HepG2 (cell line): ENCODE results near the gene CSNK1D. TPM values are rescaled to one million over a fixed set of nuclear protein-coding genes. Genes with fewer than 3 reads are reported as not detected.

ENCODE experiments used
- CENPBD1 ChIP-seq: sonication (generic); formaldehyde crosslinking; IDR thresholded peaks from 2 replicates; pipeline ENCODE4 v1.8.0; 2022; ENCODE audit warnings: missing genetic modification reagents, low read depth, mild to moderate bottlenecking, borderline replicate concordance
- GPBP1L1 ChIP-seq: sonication (generic); formaldehyde crosslinking; IDR thresholded peaks from 2 replicates; pipeline ENCODE4 v1.5.0; 2020; ENCODE audit warnings: mild to moderate bottlenecking, missing genetic modification reagents
- REXO4 ChIP-seq: sonication (generic); formaldehyde crosslinking; IDR thresholded peaks from 2 replicates; pipeline ENCODE4 v1.8.0; 2022; ENCODE audit warnings: missing genetic modification reagents, mild to moderate bottlenecking, borderline replicate concordance
- ZBTB7A ChIP-seq: sonication (generic); formaldehyde crosslinking; IDR thresholded peaks from 2 replicates; pipeline ENCODE4 v1.8.0; 2022; ENCODE audit warnings: mild to moderate bottlenecking, missing genetic modification reagents
- ZNF430 ChIP-seq: sonication (generic); formaldehyde crosslinking; IDR thresholded peaks from 2 replicates; pipeline ENCODE4 v1.9.0; 2021; ENCODE audit warnings: mild to moderate bottlenecking, missing genetic modification reagents
- ZNF710 ChIP-seq: sonication (generic); formaldehyde crosslinking; IDR thresholded peaks from 2 replicates; pipeline ENCODE4 v1.5.0; 2020; ENCODE audit warnings: mild to moderate bottlenecking, missing genetic modification reagents, borderline replicate concordance
- polyA plus RNA-seq, 8 experiments: library from polyadenylated mRNA; depleted of rRNA in 3 of 8; stranded (reverse) in 7 of 8; unstranded in 1 of 8; fragments of >200 nt; fragmentation: Illumina TruSeq in 4 of 8; extraction: Trizol in 4 of 8; gene quantifications; 2 replicates each; pipeline versions ENCODE4 v1.2.1 to v1.2.3, GENCODE V29; 2011 to 2016; ENCODE audit warnings: low read depth in 4 of 8, missing spikeins in 1 of 8, mixed read lengths in 1 of 8; ENCODE audit not compliant: insufficient read depth in 1 of 8
- total RNA-seq, 5 experiments: library from RNA; depleted of rRNA; stranded (reverse); fragments of >200 nt; fragmentation: Illumina TruSeq; extraction: Trizol; gene quantifications; 2 replicates each; pipeline ENCODE4 v1.2.3, GENCODE V29; 2016; ENCODE audit warnings: low read depth in 1 of 5
- TF ChIP-seq, protein P1 (sequence below), 2 experiments: sonication (generic) in 1 of 2; formaldehyde crosslinking in 1 of 2; IDR thresholded peaks; 2 replicates each; pipeline versions ENCODE4 v1.6.1 to v1.9.0; 2014 to 2022; ENCODE audit warnings: antibody characterized with exemption in 1 of 2, borderline replicate concordance in 1 of 2, inconsistent platforms in 1 of 2, low read depth in 1 of 2, missing genetic modification reagents in 1 of 2
- TF ChIP-seq, protein P2 (sequence below): sonication (generic); formaldehyde crosslinking; IDR thresholded peaks from 2 replicates; pipeline ENCODE4 v1.4.0; 2020; ENCODE audit warnings: missing genetic modification reagents
- TF ChIP-seq, protein P3 (sequence below): IDR thresholded peaks from 2 replicates; pipeline ENCODE4 v1.4.0; 2020; ENCODE audit warnings: mild to moderate bottlenecking, missing genetic modification reagents
- TF ChIP-seq, protein P4 (sequence below): sonication (generic); formaldehyde crosslinking; IDR thresholded peaks from 2 replicates; pipeline ENCODE4 v1.4.0; 2020; ENCODE audit warnings: missing genetic modification reagents

CSNK1D gene
- total and polyA plus RNA-seq, 2 of the 13 experiments (the other 11 are each of a cell fraction or from before 2014, with no cell fraction given): 31.5 to 128 TPM

DNA sequence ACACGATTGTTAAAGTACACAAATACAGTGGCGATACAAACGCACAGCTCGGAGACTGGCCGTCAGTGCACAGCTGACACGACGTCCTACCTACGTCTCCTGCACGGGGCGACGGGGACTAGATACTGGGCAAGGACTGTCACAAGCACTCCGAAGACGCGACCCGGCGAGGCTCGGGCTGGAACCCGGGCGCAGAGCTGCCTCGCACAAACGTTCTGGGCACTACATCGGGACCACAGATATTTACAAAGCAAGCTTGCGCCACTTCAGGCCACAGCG, 30.9 kb downstream of the CSNK1D start (continued):
- TF ChIP-seq, protein P1, sequence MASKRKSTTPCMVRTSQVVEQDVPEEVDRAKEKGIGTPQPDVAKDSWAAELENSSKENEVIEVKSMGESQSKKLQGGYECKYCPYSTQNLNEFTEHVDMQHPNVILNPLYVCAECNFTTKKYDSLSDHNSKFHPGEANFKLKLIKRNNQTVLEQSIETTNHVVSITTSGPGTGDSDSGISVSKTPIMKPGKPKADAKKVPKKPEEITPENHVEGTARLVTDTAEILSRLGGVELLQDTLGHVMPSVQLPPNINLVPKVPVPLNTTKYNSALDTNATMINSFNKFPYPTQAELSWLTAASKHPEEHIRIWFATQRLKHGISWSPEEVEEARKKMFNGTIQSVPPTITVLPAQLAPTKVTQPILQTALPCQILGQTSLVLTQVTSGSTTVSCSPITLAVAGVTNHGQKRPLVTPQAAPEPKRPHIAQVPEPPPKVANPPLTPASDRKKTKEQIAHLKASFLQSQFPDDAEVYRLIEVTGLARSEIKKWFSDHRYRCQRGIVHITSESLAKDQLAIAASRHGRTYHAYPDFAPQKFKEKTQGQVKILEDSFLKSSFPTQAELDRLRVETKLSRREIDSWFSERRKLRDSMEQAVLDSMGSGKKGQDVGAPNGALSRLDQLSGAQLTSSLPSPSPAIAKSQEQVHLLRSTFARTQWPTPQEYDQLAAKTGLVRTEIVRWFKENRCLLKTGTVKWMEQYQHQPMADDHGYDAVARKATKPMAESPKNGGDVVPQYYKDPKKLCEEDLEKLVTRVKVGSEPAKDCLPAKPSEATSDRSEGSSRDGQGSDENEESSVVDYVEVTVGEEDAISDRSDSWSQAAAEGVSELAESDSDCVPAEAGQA (IDR thresholded peaks at IDR 0.05; ENCODE audit: low read depth): peak; percentile 25; the same call in 1 of the 2 replicates
- TF ChIP-seq, protein P1 (CRISPR knock-in tag; IDR thresholded peaks at IDR 0.05; ENCODE audit: borderline replicate concordance): no peak
- TF ChIP-seq GPBP1L1 (no peak), ZBTB7A (CRISPR knock-in tag) (no peak), ZNF430 (CRISPR knock-in tag) (0 out of 2 replicates have a peak, but pooled peaks have one; percentile 65), ZNF710 (CRISPR knock-in tag) (peak; percentile 38; the same call in 1 of the 2 replicates), CENPBD1 (CRISPR knock-in tag) (no peak), REXO4 (no peak)
- TF ChIP-seq, protein P2, sequence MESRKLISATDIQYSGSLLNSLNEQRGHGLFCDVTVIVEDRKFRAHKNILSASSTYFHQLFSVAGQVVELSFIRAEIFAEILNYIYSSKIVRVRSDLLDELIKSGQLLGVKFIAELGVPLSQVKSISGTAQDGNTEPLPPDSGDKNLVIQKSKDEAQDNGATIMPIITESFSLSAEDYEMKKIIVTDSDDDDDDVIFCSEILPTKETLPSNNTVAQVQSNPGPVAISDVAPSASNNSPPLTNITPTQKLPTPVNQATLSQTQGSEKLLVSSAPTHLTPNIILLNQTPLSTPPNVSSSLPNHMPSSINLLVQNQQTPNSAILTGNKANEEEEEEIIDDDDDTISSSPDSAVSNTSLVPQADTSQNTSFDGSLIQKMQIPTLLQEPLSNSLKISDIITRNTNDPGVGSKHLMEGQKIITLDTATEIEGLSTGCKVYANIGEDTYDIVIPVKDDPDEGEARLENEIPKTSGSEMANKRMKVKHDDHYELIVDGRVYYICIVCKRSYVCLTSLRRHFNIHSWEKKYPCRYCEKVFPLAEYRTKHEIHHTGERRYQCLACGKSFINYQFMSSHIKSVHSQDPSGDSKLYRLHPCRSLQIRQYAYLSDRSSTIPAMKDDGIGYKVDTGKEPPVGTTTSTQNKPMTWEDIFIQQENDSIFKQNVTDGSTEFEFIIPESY (CRISPR knock-in tag): peak; percentile 16; the same call in 1 of the 2 replicates
- TF ChIP-seq, protein P3, sequence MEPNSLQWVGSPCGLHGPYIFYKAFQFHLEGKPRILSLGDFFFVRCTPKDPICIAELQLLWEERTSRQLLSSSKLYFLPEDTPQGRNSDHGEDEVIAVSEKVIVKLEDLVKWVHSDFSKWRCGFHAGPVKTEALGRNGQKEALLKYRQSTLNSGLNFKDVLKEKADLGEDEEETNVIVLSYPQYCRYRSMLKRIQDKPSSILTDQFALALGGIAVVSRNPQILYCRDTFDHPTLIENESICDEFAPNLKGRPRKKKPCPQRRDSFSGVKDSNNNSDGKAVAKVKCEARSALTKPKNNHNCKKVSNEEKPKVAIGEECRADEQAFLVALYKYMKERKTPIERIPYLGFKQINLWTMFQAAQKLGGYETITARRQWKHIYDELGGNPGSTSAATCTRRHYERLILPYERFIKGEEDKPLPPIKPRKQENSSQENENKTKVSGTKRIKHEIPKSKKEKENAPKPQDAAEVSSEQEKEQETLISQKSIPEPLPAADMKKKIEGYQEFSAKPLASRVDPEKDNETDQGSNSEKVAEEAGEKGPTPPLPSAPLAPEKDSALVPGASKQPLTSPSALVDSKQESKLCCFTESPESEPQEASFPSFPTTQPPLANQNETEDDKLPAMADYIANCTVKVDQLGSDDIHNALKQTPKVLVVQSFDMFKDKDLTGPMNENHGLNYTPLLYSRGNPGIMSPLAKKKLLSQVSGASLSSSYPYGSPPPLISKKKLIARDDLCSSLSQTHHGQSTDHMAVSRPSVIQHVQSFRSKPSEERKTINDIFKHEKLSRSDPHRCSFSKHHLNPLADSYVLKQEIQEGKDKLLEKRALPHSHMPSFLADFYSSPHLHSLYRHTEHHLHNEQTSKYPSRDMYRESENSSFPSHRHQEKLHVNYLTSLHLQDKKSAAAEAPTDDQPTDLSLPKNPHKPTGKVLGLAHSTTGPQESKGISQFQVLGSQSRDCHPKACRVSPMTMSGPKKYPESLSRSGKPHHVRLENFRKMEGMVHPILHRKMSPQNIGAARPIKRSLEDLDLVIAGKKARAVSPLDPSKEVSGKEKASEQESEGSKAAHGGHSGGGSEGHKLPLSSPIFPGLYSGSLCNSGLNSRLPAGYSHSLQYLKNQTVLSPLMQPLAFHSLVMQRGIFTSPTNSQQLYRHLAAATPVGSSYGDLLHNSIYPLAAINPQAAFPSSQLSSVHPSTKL: no peak
- TF ChIP-seq, protein P4, sequence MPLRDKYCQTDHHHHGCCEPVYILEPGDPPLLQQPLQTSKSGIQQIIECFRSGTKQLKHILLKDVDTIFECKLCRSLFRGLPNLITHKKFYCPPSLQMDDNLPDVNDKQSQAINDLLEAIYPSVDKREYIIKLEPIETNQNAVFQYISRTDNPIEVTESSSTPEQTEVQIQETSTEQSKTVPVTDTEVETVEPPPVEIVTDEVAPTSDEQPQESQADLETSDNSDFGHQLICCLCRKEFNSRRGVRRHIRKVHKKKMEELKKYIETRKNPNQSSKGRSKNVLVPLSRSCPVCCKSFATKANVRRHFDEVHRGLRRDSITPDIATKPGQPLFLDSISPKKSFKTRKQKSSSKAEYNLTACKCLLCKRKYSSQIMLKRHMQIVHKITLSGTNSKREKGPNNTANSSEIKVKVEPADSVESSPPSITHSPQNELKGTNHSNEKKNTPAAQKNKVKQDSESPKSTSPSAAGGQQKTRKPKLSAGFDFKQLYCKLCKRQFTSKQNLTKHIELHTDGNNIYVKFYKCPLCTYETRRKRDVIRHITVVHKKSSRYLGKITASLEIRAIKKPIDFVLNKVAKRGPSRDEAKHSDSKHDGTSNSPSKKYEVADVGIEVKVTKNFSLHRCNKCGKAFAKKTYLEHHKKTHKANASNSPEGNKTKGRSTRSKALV: no peak
